ENCODE data around the gene ZNF665.
"Not testable (repeated sequence)": the region's sequence is repeated elsewhere in the genome, so short reads cannot be mapped to it uniquely, and the experiment has no call there.

ZNF665 gene

GRCh38 chr19:53192771-53193534 lies at the start of gene ZNF665:
TSS of gene ZNF665 (minus strand) at chr19:53193358. CDS start at chr19:53182898, 10,460 bp downstream.
- DNase-seq = peak in 57 of 58 donors; percentile 12 to 93 (median 82)

GRCh38 chr19:53237114-53237777 lies 44.1 kb upstream of the ZNF665 start:
- DNase-seq = no peak

GRCh38 chr19:53224606-53225005 lies 31.4 kb upstream of the ZNF665 start:
- DNase-seq = no peak

- not testable (repeated sequence) for DNase-seq
Measured at GRCh38 chr19:53222716-53223115, 29.6 kb upstream of the ZNF665 start.

GRCh38 chr19:53212703-53213320 lies 19.7 kb upstream of the ZNF665 start:
- DNase-seq = no peak

GRCh38 chr19:53211554-53211953 lies 18.4 kb upstream of the ZNF665 start:
- DNase-seq = not testable (repeated sequence)

GRCh38 chr19:53196777-53197396 lies 3.7 kb upstream of the ZNF665 start:
- peak; percentile 45 to 98 (median 92) for DNase-seq

GRCh38 chr19:53195265-53195903 lies 2.2 kb upstream of the ZNF665 start:
- peak in 53 of 58 donors; percentile 2 to 85 (median 53) for DNase-seq

- no peak for DNase-seq
Measured at GRCh38 chr19:53193535-53194222, 521 bp upstream of the ZNF665 start.

- DNase-seq = no peak
Measured at GRCh38 chr19:53190253-53190652, 2.9 kb downstream of the ZNF665 start.

- DNase-seq = peak in 6 of 58 donors; percentile 2 to 49 (median 18)
Measured at GRCh38 chr19:53189691-53190198, 3.4 kb downstream of the ZNF665 start.

- DNase-seq = peak in 5 of 58 donors; percentile 1 to 5 (median 2)
Measured at GRCh38 chr19:53185155-53185882, 7.8 kb downstream of the ZNF665 start.

GRCh38 chr19:53183146-53183764 lies 9.9 kb downstream of the ZNF665 start:
- DNase-seq = no peak

- DNase-seq = peak in 1 of 58 donors; percentile 6
Measured at GRCh38 chr19:53182202-53182601, 11.0 kb downstream of the ZNF665 start.

GRCh38 chr19:53177986-53178385 lies 15.2 kb downstream of the ZNF665 start:
- no peak for DNase-seq

- no peak for DNase-seq
Measured at GRCh38 chr19:53172889-53173288, 20.3 kb downstream of the ZNF665 start.

GRCh38 chr19:53165691-53166091 lies 27.5 kb downstream of the ZNF665 start:
- DNase-seq = no peak

- DNase-seq = no peak
Measured at GRCh38 chr19:53161123-53161522, 32.0 kb downstream of the ZNF665 start.

GRCh38 chr19:53160350-53160749 lies 32.8 kb downstream of the ZNF665 start:
- no peak for DNase-seq
